ENCODE data around the gene PROSER3. TPM values are rescaled to one million over a fixed set of nuclear protein-coding genes. Genes with fewer than 3 reads are reported as not detected.
A peak's percentile ranks its signal among the peaks of the same experiment; 100 is the strongest.

Gene PROSER3
- total RNA-seq, 3 donors from 2014 or later (not counting 1 experiment from before 2014, with no cell fraction given): 33.1 to 40.2 (median 35.9) TPM

- Mint-ChIP-seq H3K4me1 (peaks cover 29 to 41% of the 10 kb centered on the region in 2 donors), H3K4me3 (peak overlapping the region; percentile 37), H3K27ac (no peak overlapping the region), H3K9me3 (no peaks in the 10 kb centered on the region), H3K27me3 (ENCODE audit: low read depth in 2 of 2) (peaks cover 0 to 18% of the 10 kb centered on the region in 2 donors), H3K36me3 (no peaks in the 10 kb centered on the region)
- ATAC-seq (no peak), DNase-seq (no peak)
- no peaks in the 10 kb centered on the region for H3K27me3 ChIP-seq (ENCODE audit: control insufficient read depth, insufficient read depth, low read length)
- H3K27ac ChIP-seq (ENCODE audit: low read length): no peak overlapping the region
- peaks cover 34% of the 10 kb centered on the region for H3K4me1 ChIP-seq (ENCODE audit: control insufficient read depth, insufficient read depth, low read length)
- no peak for TF ChIP-seq CTCF (IDR thresholded peaks at IDR 0.05)
- intact Hi-C loops (cut with micrococcal nuclease): loop anchor here (5.0 kb wide), 1 partner anchor 112 kb away; the partner anchor contains the start of gene ETV2
- WGBS (ENCODE audit: insufficient coverage): 93% methylated on average over 13 of the region's 13 CpGs
- no peak overlapping the region for H3K4me3 ChIP-seq (ENCODE audit: low read length)
- peaks cover 24% of the 10 kb centered on the region for H3K36me3 ChIP-seq (ENCODE audit: control insufficient read depth, insufficient read depth, low read length)
- no peaks in the 10 kb centered on the region for H3K9me3 ChIP-seq (ENCODE audit: control insufficient read depth, insufficient read depth, low read length)
Measured at GRCh38 chr19:35754370-35755130, 3.4 kb upstream of the PROSER3 start.

GRCh38 chr19:35755131-35755549 lies 2.8 kb upstream of the PROSER3 start:
- Mint-ChIP-seq H3K27ac (no peak overlapping the region), H3K4me1 (peaks cover 29 to 40% of the 10 kb centered on the region in 2 donors), H3K36me3 (no peaks in the 10 kb centered on the region), H3K27me3 (ENCODE audit: low read depth in 2 of 2) (peaks cover 0 to 18% of the 10 kb centered on the region in 2 donors), H3K4me3 (peak overlapping the region; percentile 37), H3K9me3 (no peaks in the 10 kb centered on the region)
- DNase-seq (no peak), ATAC-seq (no peak)
- no peaks in the 10 kb centered on the region for H3K27me3 ChIP-seq (ENCODE audit: control insufficient read depth, insufficient read depth, low read length)
- H3K9me3 ChIP-seq (ENCODE audit: control insufficient read depth, insufficient read depth, low read length): no peaks in the 10 kb centered on the region
- peaks cover 29% of the 10 kb centered on the region for H3K4me1 ChIP-seq (ENCODE audit: control insufficient read depth, insufficient read depth, low read length)
- TF ChIP-seq CTCF (IDR thresholded peaks at IDR 0.05): no peak
- H3K36me3 ChIP-seq (ENCODE audit: control insufficient read depth, insufficient read depth, low read length): peaks cover 24% of the 10 kb centered on the region
- intact Hi-C loops (cut with micrococcal nuclease): loop anchor here (5.0 kb wide), 1 partner anchor 113 kb away; the partner anchor contains the start of gene ETV2
- 74% methylated on average over 17 of the region's 17 CpGs for WGBS (ENCODE audit: insufficient coverage)
- H3K4me3 ChIP-seq (ENCODE audit: low read length): no peak overlapping the region
- no peak overlapping the region for H3K27ac ChIP-seq (ENCODE audit: low read length)

GRCh38 chr19:35755550-35756376 lies 2.2 kb upstream of the PROSER3 start:
- intact Hi-C loops (cut with micrococcal nuclease): loop anchor here (5.0 kb wide), 1 partner anchor 113 kb away; the partner anchor contains the start of gene ETV2
- Mint-ChIP-seq H3K27me3 (ENCODE audit: low read depth in 2 of 2) (peaks cover 0 to 18% of the 10 kb centered on the region in 2 donors), H3K36me3 (no peaks in the 10 kb centered on the region), H3K4me3 (peak overlapping the region; percentile 23), H3K9me3 (no peaks in the 10 kb centered on the region), H3K27ac (no peak overlapping the region), H3K4me1 (peaks cover 29 to 40% of the 10 kb centered on the region in 2 donors)
- H3K27ac ChIP-seq (ENCODE audit: low read length): no peak overlapping the region
- no peak for TF ChIP-seq CTCF (IDR thresholded peaks at IDR 0.05)
- peaks cover 29% of the 10 kb centered on the region for H3K4me1 ChIP-seq (ENCODE audit: control insufficient read depth, insufficient read depth, low read length)
- DNase-seq (peak in 1 of 2 donors; percentile 77), ATAC-seq (no peak)
- H3K9me3 ChIP-seq (ENCODE audit: control insufficient read depth, insufficient read depth, low read length): no peaks in the 10 kb centered on the region
- H3K27me3 ChIP-seq (ENCODE audit: control insufficient read depth, insufficient read depth, low read length): no peaks in the 10 kb centered on the region
- H3K4me3 ChIP-seq (ENCODE audit: low read length): no peak overlapping the region
- WGBS (ENCODE audit: insufficient coverage): 40% methylated on average over 74 of the region's 74 CpGs
- H3K36me3 ChIP-seq (ENCODE audit: control insufficient read depth, insufficient read depth, low read length): peaks cover 25% of the 10 kb centered on the region

Data from natural killer cell (primary cell).